GM19328 (cell line): Measurements from ENCODE around the gene LLGL1.

Experiments used
- ATAC-seq: cut with Tn5 transposase; IDR thresholded peaks from one replicate; pipeline ENCODE4 v1.9.1; 2021; ENCODE audit warnings: mild to moderate bottlenecking, moderate library complexity; ENCODE audit not compliant: unreplicated experiment

Gene LLGL1

GRCh38 chr17:18263885-18264682 is 38.6 kb downstream of the LLGL1 start:
- no peak for ATAC-seq

DNA sequence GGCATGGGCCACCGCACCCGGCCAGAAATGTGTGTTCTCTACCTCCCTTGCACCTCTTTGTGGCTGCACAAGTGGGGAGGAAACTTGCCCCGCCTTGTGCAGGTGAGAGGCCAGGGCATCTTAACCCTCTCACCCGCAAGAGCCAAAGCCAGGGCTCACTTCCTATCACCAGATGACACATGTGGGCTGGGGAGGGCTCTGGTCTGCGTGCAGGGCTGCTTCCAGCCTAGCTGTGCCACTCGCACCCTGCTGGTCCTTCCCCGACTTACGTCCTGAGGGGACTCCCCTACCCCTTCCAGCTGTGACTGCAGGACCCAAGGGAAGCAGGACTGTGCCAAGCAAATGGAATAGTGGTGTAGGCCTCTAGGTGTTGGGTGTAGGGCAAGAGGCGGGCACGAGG is 41.9 kb downstream of the LLGL1 start:
- no peak for ATAC-seq

DNA sequence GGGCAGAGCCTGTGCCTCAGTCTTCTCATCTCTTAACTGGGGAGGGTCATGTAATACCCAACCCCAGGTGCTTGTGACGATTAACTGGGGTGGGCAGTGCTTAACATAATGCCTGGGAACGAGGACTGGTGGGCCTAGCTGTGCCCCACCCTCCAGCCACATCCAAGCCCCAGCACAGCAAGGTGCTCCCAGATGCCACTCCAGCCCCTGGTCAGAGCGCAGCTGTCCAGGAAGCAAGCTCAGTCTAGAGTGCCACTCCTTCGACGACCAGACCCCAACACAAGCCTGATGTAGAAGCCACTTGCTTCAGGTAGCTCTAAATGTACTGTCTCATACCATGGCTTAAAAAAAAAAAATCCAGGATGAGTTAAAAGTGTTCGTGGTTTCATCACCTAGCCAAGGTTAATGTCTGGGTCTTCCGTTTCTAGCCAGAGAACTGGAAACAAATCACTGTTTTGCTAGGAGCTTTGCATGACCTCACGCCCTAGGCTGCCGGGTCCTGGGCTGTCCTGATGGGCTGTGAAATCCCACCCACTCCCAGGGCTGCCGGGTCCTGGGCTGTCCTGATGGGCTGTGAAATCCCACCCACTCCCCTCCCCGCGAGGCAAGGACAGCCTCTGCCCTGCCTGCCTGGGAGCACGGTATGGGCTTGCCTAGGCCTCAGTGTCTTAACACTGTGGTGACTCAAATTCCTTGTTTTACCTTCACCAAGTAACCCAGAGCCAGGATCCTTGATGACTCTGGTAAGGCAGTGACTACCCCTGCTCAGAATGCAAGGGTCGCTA is 42.7 kb downstream of the LLGL1 start:
- ATAC-seq, result no peak

GRCh38 chr17:18270046-18270931 is 44.9 kb downstream of the LLGL1 start:
- no peak for ATAC-seq

- ATAC-seq, result no peak
Measured at GRCh38 chr17:18277076-18277475, 51.6 kb downstream of the LLGL1 start.

DNA sequence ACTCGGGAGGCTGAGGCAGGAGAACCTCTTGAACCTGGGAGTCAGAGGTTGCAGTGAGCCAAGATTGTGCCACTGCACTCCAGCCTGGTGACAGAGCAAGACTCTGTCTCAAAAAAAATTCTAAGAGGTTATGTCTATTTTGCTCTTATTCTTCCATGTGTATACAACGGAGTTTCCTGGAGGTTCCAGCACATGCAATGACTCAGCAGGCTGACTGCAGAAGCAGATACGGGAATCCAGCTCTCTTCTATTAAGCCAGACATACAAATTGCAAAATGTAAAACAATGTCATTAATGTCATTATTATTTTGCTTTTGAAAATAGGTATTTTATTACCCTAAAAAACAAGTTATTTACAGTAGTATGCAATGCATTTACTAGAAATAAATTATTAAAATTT is 53.4 kb downstream of the LLGL1 start:
- no peak for ATAC-seq

DNA sequence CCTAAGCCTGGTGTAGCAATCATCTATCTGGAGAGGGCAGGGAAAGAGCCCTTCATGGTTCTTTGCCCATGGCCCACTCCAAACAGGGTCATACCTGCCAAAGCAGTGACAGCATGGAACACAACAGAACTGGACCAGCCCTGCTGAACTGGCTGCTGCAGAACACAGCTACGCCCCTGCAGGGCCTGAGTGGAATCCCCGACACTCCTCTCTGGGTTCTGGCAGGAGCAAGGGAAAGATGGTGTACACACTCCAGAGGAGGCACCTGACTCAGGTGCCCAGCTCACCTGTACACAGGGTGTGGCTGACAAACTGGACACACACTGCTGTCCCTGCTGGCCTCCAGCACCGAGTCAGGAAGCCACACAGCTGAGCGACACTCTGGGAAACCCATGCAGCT is 54.8 kb downstream of the LLGL1 start:
- no peak for ATAC-seq

- no peak for ATAC-seq
Measured at GRCh38 chr17:18280766-18281371, 55.4 kb downstream of the LLGL1 start.

DNA sequence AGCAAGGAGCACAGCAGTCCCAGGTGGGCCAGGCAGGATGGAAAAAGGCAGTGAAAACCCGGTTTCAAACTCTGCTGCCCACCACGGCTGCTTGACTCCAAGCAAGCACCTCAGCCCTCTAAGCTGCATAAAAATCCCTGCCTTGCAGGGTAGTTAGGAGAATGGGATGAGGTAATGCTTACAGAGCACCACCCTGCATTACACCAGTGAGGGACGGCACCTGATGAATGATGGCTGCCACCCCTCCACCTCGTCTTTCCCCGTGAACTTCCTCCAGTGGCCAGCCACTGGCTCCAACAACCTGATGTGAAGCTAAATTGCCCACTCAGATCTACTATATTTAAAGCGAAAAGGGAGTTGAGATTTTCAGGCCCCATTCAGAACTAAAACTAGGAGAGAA is 56.4 kb downstream of the LLGL1 start:
- no peak for ATAC-seq

- ATAC-seq, result no peak
Measured at GRCh38 chr17:18285296-18285695, 59.9 kb downstream of the LLGL1 start.

- ATAC-seq, result no peak
Measured at GRCh38 chr17:18291718-18292540, 66.5 kb downstream of the LLGL1 start.
